Measurements from ENCODE around the gene IL2RA. TPM values are rescaled to one million over a fixed set of nuclear protein-coding genes. Genes with fewer than 3 reads are reported as not detected.
A peak's percentile ranks its signal among the peaks of the same experiment; 100 is the strongest.
"Not testable (repeated sequence)": the region's sequence is repeated elsewhere in the genome, so short reads cannot be mapped to it uniquely, and the experiment has no call there.

Gene IL2RA
- total and polyA plus RNA-seq, 9 of the 15 experiments (the other 6 are each of a cell fraction or from before 2014, with no cell fraction given) = 0.95 TPM; not detected in 8

DNA sequence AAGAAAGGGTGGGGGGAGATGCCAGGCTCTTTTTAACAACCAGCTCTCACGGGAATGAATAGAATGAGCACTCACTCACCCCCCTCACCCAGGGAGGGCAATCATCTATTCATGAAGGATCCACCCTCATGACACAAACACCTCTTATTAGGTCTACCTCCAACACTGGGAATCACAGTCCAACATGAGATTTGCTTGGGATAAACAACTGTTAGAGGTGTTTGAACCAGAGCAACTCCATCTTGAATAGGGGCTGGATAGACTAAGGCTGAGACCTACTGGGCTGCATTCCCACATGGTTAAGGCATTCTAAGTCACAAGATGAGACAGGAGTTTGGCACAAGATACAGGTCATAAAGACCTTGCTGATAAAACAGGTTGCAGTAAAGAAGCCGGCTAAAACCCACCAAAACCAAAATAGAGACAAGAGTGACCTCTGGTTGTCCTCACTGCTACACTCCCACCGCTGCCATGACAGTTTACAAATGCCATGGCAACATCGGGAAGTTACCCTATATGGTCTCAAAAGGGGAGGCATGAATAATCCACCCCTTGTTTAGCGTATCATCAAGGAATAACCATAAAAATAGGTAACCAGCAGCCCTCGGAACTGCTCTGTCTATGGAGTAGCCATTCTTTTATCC is 56.9 kb downstream of the IL2RA start (continued):
- TF ChIP-seq ZNF766 (CRISPR knock-in tag; conservative IDR thresholded peaks at IDR 0.05) (0 out of 2 replicates have a peak, but pooled peaks have one; percentile 40), NR2C1 (tag; IDR thresholded peaks at IDR 0.05) (peak; percentile 67; the same call in 1 of the 2 replicates), DDX20 (tag; IDR thresholded peaks at IDR 0.05; ENCODE audit: low read depth) (peak; percentile 67; the same call in 1 of the 2 replicates), NR4A1 (tag; IDR thresholded peaks at IDR 0.05) (peak; percentile 67; the same call in 1 of the 2 replicates), ZKSCAN8 (CRISPR knock-in tag; IDR thresholded peaks at IDR 0.05) (peak; percentile 68; the same call in 1 of the 2 replicates), TEAD2 (tag; IDR thresholded peaks at IDR 0.05) (0 out of 2 replicates have a peak, but pooled peaks have one; percentile 57), BACH1 (tag; IDR thresholded peaks at IDR 0.05) (0 out of 2 replicates have a peak, but pooled peaks have one; percentile 55), RFX1 (IDR thresholded peaks at IDR 0.05) (peak; percentile 79)
- TF ChIP-seq, protein P1, sequence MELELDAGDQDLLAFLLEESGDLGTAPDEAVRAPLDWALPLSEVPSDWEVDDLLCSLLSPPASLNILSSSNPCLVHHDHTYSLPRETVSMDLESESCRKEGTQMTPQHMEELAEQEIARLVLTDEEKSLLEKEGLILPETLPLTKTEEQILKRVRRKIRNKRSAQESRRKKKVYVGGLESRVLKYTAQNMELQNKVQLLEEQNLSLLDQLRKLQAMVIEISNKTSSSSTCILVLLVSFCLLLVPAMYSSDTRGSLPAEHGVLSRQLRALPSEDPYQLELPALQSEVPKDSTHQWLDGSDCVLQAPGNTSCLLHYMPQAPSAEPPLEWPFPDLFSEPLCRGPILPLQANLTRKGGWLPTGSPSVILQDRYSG (tag; conservative IDR thresholded peaks at IDR 0.05; ENCODE audit: low read depth) = peak; percentile 90
- not testable (repeated sequence) for TF ChIP-seq NR2C1 (IDR thresholded peaks at IDR 0.05); NR4A1 (CRISPR knock-in tag; IDR thresholded peaks at IDR 0.05)
- TF ChIP-seq, protein P2, sequence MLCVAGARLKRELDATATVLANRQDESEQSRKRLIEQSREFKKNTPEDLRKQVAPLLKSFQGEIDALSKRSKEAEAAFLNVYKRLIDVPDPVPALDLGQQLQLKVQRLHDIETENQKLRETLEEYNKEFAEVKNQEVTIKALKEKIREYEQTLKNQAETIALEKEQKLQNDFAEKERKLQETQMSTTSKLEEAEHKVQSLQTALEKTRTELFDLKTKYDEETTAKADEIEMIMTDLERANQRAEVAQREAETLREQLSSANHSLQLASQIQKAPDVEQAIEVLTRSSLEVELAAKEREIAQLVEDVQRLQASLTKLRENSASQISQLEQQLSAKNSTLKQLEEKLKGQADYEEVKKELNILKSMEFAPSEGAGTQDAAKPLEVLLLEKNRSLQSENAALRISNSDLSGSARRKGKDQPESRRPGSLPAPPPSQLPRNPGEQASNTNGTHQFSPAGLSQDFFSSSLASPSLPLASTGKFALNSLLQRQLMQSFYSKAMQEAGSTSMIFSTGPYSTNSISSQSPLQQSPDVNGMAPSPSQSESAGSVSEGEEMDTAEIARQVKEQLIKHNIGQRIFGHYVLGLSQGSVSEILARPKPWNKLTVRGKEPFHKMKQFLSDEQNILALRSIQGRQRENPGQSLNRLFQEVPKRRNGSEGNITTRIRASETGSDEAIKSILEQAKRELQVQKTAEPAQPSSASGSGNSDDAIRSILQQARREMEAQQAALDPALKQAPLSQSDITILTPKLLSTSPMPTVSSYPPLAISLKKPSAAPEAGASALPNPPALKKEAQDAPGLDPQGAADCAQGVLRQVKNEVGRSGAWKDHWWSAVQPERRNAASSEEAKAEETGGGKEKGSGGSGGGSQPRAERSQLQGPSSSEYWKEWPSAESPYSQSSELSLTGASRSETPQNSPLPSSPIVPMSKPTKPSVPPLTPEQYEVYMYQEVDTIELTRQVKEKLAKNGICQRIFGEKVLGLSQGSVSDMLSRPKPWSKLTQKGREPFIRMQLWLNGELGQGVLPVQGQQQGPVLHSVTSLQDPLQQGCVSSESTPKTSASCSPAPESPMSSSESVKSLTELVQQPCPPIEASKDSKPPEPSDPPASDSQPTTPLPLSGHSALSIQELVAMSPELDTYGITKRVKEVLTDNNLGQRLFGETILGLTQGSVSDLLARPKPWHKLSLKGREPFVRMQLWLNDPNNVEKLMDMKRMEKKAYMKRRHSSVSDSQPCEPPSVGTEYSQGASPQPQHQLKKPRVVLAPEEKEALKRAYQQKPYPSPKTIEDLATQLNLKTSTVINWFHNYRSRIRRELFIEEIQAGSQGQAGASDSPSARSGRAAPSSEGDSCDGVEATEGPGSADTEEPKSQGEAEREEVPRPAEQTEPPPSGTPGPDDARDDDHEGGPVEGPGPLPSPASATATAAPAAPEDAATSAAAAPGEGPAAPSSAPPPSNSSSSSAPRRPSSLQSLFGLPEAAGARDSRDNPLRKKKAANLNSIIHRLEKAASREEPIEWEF (CRISPR knock-in tag; IDR thresholded peaks at IDR 0.05) = peak; percentile 58; the same call in 1 of the 2 replicates
- TF ChIP-seq, protein P3, sequence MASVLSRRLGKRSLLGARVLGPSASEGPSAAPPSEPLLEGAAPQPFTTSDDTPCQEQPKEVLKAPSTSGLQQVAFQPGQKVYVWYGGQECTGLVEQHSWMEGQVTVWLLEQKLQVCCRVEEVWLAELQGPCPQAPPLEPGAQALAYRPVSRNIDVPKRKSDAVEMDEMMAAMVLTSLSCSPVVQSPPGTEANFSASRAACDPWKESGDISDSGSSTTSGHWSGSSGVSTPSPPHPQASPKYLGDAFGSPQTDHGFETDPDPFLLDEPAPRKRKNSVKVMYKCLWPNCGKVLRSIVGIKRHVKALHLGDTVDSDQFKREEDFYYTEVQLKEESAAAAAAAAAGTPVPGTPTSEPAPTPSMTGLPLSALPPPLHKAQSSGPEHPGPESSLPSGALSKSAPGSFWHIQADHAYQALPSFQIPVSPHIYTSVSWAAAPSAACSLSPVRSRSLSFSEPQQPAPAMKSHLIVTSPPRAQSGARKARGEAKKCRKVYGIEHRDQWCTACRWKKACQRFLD (CRISPR knock-in tag; IDR thresholded peaks at IDR 0.05) = peak; percentile 73; the same call in 1 of the 2 replicates
- TF ChIP-seq, protein P4, sequence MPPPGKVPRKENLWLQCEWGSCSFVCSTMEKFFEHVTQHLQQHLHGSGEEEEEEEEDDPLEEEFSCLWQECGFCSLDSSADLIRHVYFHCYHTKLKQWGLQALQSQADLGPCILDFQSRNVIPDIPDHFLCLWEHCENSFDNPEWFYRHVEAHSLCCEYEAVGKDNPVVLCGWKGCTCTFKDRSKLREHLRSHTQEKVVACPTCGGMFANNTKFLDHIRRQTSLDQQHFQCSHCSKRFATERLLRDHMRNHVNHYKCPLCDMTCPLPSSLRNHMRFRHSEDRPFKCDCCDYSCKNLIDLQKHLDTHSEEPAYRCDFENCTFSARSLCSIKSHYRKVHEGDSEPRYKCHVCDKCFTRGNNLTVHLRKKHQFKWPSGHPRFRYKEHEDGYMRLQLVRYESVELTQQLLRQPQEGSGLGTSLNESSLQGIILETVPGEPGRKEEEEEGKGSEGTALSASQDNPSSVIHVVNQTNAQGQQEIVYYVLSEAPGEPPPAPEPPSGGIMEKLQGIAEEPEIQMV (tag; conservative IDR thresholded peaks at IDR 0.05; ENCODE audit: low read depth) = peak; percentile 70
